ENCODE measurements around the gene SCN10A.

The SCN10A gene

DNA sequence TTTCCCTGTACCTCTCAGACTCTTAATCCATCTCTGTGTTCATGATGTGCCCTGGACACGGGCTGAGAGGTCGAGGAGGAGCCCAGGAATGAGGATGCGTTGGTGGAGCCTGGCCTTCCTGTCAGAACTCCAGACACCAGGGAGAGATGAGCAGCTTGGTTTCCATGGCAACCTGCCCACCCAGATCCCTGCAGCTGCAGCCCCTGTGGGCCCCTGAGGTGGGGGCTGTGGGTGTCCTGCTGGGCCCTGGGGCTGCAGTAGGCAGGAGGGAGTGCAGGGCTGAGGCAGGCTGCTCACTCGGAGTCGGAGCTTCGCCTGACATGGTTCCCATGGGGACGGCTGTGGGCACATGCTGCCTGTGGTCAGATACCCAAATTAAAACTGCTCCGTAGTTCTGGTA is 7.7 kb upstream of the SCN10A start:
- no peaks in the 10 kb centered on the region for H3K36me3 Mint-ChIP-seq (ENCODE audit: low read depth)
- H3K27me3 Mint-ChIP-seq = peaks cover 3% of the 10 kb centered on the region
- intact Hi-C loops (cut with micrococcal nuclease) = no loop called here
- H3K9me3 Mint-ChIP-seq = no peaks in the 10 kb centered on the region
- no peaks in the 10 kb centered on the region for H3K4me1 Mint-ChIP-seq (ENCODE audit: low read depth)
- H3K27ac Mint-ChIP-seq = no peak overlapping the region
- H3K4me3 Mint-ChIP-seq = no peak overlapping the region

DNA sequence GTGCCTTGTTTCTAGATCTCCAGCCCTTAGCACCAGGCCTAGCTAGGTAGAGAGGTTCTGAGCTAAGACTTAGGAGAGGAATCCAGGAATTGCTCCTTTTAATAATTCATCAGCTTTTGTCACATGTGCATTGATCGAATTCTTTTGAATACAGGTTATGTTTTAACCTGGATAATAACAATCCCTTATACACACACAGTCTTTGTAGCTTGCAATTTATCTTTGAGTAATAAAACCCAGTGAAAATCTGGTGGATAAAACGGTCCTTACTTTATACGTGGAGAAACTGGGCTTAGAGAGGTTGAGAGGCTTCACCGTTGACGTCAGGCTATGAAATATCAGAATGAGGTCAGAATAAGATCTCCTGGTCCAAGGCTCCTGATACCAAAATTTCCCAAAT is 7.2 kb upstream of the SCN10A start:
- Mint-ChIP-seq H3K27me3 (peaks cover 3% of the 10 kb centered on the region), H3K36me3 (ENCODE audit: low read depth) (no peaks in the 10 kb centered on the region), H3K4me1 (ENCODE audit: low read depth) (no peaks in the 10 kb centered on the region), H3K27ac (no peak overlapping the region), H3K4me3 (no peak overlapping the region), H3K9me3 (no peaks in the 10 kb centered on the region)
- intact Hi-C loops (cut with micrococcal nuclease) = no loop called here

DNA sequence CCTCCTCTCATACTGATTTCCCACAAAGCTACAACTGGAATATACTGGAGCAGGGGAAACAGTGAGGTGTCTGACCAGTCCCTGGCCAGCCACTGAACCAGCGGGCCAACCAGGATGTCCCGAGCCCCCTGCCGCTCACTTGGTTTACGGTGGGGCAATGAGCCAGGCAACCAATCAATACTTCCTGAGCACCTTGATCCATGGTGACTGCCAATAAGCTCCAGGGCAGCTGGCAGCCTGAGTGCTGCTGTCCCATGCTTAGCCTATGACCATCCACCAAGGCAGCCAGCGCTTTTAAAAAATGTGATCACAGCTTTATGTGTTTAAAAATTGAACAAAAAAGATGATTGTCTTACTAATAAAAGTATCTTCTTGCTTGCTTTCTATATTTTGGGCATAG is 4.2 kb downstream of the SCN10A start:
- Mint-ChIP-seq H3K4me3 (no peak overlapping the region), H3K27me3 (no peaks in the 10 kb centered on the region), H3K4me1 (ENCODE audit: low read depth) (no peaks in the 10 kb centered on the region), H3K9me3 (no peaks in the 10 kb centered on the region), H3K27ac (no peak overlapping the region), H3K36me3 (ENCODE audit: low read depth) (no peaks in the 10 kb centered on the region)
- intact Hi-C loops (cut with micrococcal nuclease) = no loop called here

DNA sequence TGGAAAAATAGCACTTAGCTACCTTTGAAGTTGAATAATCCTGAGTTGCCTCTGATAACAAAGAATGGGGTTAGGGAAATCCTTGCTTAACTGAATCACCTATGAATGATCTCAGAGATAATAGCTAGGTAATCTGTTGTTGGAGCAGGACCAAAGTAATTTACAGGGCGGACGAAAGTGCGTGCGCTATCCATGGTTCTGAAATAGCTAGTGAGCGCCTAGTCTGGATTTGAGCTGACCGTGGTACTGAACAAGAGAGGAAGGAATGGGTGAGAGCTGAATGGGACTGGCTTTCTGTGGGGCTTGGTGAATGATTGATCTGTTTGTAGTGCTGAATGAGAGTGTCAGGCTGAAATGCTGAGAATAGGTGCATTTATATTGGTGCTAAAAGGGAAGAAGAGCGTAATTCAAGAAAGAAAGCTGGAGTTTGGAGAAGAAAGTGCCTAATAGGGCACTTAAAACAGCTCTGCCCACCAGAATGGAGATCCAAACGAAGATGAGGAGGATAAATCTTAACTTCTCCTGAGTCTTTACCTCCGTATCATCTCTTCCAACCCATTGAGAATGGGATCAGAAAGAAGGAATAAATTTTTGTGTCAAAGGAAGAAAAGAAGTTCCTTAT is 10.1 kb downstream of the SCN10A start:
- intact Hi-C loops (cut with micrococcal nuclease) = no loop called here
- Mint-ChIP-seq H3K9me3 (no peaks in the 10 kb centered on the region), H3K4me3 (no peak overlapping the region), H3K36me3 (ENCODE audit: low read depth) (no peaks in the 10 kb centered on the region), H3K4me1 (ENCODE audit: low read depth) (no peaks in the 10 kb centered on the region), H3K27ac (no peak overlapping the region), H3K27me3 (no peaks in the 10 kb centered on the region)

DNA sequence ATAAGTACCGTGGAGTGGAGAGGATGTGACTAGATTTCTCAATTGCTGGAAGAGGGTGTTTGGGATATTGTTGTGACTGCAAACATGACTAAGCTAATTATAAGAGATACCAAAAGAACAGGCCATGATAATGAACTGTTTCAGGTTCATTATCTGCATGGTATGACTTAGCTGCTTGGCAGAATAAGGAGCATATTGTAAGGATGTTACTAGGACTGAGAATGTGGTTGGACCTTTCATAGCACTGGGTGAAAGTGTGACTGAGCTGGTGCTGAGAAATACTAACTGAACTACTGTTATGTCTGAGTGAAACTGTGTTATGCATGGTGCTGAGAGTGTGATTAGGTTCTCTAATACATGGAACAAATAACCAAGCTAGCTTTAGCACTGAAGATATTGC is 11.0 kb downstream of the SCN10A start:
- intact Hi-C loops (cut with micrococcal nuclease) = no loop called here
- H3K9me3 Mint-ChIP-seq = no peaks in the 10 kb centered on the region
- H3K27me3 Mint-ChIP-seq = no peaks in the 10 kb centered on the region
- H3K36me3 Mint-ChIP-seq (ENCODE audit: low read depth) = no peaks in the 10 kb centered on the region
- H3K4me3 Mint-ChIP-seq = no peak overlapping the region
- H3K4me1 Mint-ChIP-seq (ENCODE audit: low read depth) = no peaks in the 10 kb centered on the region
- no peak overlapping the region for H3K27ac Mint-ChIP-seq

DNA sequence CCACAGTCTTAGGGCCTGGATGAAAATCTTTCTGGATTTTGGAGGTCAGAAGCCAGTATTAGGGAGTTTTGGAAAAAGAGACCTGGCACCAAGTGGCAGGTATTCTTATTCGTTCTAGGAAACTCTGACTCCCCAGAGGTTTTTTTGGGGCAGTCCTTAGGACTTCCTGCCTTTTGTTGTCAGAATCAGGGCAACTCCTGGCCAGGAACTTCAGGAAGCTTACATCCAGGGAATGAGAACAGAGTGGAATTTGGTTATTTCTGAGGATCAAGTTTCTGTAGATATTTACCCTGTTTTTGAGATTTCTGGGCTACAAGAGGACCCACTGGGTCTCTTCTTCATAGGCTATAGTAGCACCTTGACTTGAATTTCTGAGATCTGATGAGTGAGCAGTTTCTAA is 15.5 kb downstream of the SCN10A start:
- Mint-ChIP-seq H3K27me3 (no peaks in the 10 kb centered on the region), H3K36me3 (ENCODE audit: low read depth) (no peaks in the 10 kb centered on the region), H3K4me1 (ENCODE audit: low read depth) (no peaks in the 10 kb centered on the region), H3K4me3 (no peak overlapping the region), H3K27ac (no peak overlapping the region), H3K9me3 (no peaks in the 10 kb centered on the region)
- intact Hi-C loops (cut with micrococcal nuclease) = no loop called here

DNA sequence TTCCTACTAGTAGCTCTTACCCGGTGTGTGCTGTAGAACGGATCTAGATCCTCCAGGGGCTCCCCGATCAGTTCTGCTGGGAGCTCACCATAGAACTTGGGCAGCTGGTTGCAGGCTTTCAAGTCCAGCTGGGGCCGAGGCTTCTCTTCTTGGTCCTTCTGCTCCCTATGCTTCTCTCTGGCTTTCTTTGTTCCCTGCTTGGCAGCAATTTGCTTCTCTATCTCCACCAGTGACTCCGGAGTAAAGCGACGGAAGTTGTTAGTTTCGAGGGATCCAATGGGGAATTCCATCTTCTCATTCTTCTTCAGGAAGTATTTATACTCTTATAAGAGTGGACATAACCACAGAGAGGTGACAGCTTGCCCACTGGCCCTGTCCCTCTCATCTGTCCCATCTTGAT is 22.3 kb downstream of the SCN10A start:
- Mint-ChIP-seq H3K4me1 (ENCODE audit: low read depth) (no peaks in the 10 kb centered on the region), H3K27me3 (peaks cover 2% of the 10 kb centered on the region), H3K27ac (no peak overlapping the region), H3K9me3 (no peaks in the 10 kb centered on the region), H3K36me3 (ENCODE audit: low read depth) (no peaks in the 10 kb centered on the region), H3K4me3 (no peak overlapping the region)
- intact Hi-C loops (cut with micrococcal nuclease) = no loop called here

DNA sequence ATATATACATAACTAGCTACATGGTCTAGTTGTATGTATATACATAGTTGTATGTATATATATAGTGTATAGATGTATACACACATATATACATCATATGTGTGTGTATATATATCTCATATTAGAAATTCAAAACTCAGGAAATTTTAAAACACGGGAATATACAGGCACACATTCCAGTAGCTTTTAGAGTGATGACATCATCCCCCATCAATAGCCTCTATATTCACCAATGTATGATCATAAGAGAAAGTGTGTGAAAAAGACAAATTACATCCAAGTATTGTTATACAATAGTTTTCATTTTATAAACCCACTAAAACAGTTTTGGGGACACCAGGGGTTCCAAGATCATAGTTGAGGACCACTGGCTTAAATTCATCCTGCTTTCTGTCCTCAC is 23.0 kb downstream of the SCN10A start:
- Mint-ChIP-seq H3K27me3 (peaks cover 2% of the 10 kb centered on the region), H3K36me3 (ENCODE audit: low read depth) (no peaks in the 10 kb centered on the region), H3K9me3 (no peaks in the 10 kb centered on the region), H3K4me1 (ENCODE audit: low read depth) (no peaks in the 10 kb centered on the region), H3K4me3 (no peak overlapping the region), H3K27ac (no peak overlapping the region)
- intact Hi-C loops (cut with micrococcal nuclease) = no loop called here

DNA sequence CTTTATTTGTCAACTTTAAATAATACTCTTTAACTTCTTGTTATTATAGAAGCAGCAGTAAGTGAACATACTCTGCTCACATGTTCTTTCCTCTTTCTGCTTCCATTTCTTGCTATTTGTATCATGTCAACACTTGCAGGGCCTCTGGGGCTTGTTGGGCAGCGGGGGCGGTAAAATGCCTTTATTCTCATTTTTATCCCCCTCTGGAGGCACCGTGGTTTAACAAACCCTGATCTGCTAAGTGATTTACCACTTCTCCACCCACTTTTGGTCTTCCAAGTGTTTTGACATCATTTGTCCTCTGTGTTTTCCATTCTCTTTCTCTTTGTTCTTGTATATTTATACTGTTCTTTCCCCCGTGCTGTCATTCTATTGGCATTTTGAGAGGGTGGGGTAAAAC is 33.9 kb downstream of the SCN10A start:
- intact Hi-C loops (cut with micrococcal nuclease) = no loop called here
- Mint-ChIP-seq H3K9me3 (no peaks in the 10 kb centered on the region), H3K4me3 (no peak overlapping the region), H3K27me3 (no peaks in the 10 kb centered on the region), H3K4me1 (ENCODE audit: low read depth) (no peaks in the 10 kb centered on the region), H3K36me3 (ENCODE audit: low read depth) (no peaks in the 10 kb centered on the region), H3K27ac (no peak overlapping the region)

DNA sequence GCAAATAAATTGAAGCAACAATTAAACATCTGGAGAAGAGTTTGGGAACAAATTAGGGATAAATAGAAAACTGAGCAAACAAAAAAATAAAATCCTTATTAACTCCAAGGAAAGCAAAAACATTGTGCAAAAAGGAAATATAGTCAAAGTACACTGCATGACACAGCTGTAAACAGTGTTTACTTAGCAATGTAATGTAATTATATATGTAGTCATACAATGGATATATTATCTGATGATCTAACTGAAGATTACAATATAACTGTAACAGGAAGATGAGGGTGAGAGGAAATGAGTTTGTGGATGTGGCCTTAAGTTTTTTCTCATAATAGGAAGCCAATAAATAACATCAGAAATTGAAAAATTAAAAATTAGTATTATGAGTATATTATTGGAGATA is 42.5 kb downstream of the SCN10A start:
- intact Hi-C loops (cut with micrococcal nuclease) = no loop called here
- H3K36me3 Mint-ChIP-seq (ENCODE audit: low read depth) = no peaks in the 10 kb centered on the region

DNA sequence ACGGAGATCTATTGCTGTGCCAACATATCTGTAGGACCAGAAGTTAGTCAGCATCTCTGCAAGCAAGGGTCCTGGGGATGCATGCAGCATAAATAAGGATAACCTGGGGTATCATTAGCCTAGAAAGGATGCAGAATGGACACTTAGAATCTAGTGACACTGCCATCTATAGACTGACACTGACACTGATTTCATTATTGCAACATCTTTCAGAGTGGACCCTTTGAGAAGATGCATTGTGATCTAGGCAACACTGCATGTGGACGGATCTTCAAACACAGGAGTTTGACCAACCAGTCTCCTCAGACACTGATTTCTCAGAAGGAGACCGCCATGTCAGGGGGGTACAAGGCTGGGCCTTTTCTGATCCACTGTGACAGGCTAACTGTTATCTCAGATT is 52.4 kb downstream of the SCN10A start:
- H3K27me3 Mint-ChIP-seq = no peaks in the 10 kb centered on the region
- no peak overlapping the region for H3K4me3 Mint-ChIP-seq
- intact Hi-C loops (cut with micrococcal nuclease) = no loop called here
- peaks cover 17% of the 10 kb centered on the region for H3K9me3 Mint-ChIP-seq
- no peaks in the 10 kb centered on the region for H3K36me3 Mint-ChIP-seq (ENCODE audit: low read depth)
- no peak overlapping the region for H3K27ac Mint-ChIP-seq
- H3K4me1 Mint-ChIP-seq (ENCODE audit: low read depth) = no peaks in the 10 kb centered on the region

More for the DNA sequence above, 42.5 kb downstream of the SCN10A start:
- H3K9me3 Mint-ChIP-seq = peaks cover 25% of the 10 kb centered on the region
- H3K27me3 Mint-ChIP-seq = no peaks in the 10 kb centered on the region
- no peak overlapping the region for H3K27ac Mint-ChIP-seq
- no peaks in the 10 kb centered on the region for H3K4me1 Mint-ChIP-seq (ENCODE audit: low read depth)
- no peak overlapping the region for H3K4me3 Mint-ChIP-seq

DNA sequence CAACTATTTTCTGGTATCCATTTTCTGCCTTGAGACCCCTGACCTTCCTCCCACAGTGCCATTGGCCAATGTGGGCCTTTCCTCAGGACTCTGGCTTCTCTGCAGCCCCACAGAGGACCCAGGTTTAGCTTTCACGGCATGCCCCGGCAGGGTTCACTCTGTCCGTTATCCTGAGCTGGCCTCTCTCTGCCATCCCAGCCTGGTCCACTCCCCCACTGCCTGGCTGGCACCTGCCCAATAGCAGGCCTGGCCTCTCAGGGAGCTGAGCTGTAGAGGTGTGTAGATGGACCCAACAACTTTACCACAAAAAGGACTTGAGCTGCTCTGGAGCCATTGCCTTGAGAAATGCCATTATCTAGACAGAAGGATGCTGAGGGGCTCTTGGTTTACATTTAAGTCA is 57.5 kb downstream of the SCN10A start:
- Mint-ChIP-seq H3K4me1 (ENCODE audit: low read depth) (no peaks in the 10 kb centered on the region), H3K4me3 (no peak overlapping the region), H3K27ac (no peak overlapping the region), H3K27me3 (no peaks in the 10 kb centered on the region), H3K36me3 (ENCODE audit: low read depth) (no peaks in the 10 kb centered on the region), H3K9me3 (no peaks in the 10 kb centered on the region)
- intact Hi-C loops (cut with micrococcal nuclease) = no loop called here

DNA sequence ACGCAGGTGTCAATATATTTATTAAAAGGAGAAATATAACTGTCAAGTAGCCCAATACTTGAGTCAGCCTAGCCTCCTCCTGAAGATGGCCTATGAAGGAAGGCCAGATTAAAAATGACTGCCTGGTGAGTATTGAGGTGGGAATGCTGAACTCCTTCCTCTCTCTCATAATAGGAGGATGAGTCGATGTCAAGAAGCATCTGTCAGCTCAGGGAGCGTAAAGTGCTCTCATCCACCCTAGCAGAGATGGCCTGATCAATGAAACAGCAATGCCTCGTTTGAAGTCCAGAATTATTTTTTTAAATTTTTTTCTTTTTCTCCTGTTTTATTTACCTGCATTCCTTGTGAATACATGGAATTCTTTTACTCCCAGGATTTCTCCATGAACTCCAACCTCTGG is 58.3 kb downstream of the SCN10A start:
- Mint-ChIP-seq H3K27me3 (no peaks in the 10 kb centered on the region), H3K27ac (no peak overlapping the region), H3K4me3 (no peak overlapping the region), H3K36me3 (ENCODE audit: low read depth) (no peaks in the 10 kb centered on the region), H3K4me1 (ENCODE audit: low read depth) (no peaks in the 10 kb centered on the region), H3K9me3 (no peaks in the 10 kb centered on the region)
- intact Hi-C loops (cut with micrococcal nuclease) = no loop called here

DNA sequence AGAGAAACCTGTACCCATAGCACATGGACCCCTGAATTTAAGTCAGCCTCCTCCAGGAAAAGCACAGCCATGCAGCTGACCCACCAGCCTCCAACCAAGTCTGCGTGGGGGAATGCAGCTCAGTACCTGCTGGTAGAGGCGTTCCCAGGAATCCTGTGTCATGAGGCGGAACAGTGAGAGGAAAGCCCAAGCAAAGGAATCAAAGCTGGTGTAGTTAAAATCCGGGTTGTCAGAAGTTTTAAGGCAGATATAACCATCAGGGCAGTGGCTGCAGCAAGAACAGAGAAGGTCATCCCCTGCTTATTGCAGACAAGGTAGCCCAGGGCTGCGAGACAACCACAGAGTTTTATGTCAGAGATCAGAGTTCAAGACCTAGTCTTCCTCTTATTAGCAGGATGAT is 59.1 kb downstream of the SCN10A start:
- no peak overlapping the region for H3K4me3 Mint-ChIP-seq
- no peaks in the 10 kb centered on the region for H3K4me1 Mint-ChIP-seq (ENCODE audit: low read depth)
- no peaks in the 10 kb centered on the region for H3K9me3 Mint-ChIP-seq
- H3K27me3 Mint-ChIP-seq = no peaks in the 10 kb centered on the region
- intact Hi-C loops (cut with micrococcal nuclease) = no loop called here
- H3K27ac Mint-ChIP-seq = no peak overlapping the region
- H3K36me3 Mint-ChIP-seq (ENCODE audit: low read depth) = no peaks in the 10 kb centered on the region

DNA sequence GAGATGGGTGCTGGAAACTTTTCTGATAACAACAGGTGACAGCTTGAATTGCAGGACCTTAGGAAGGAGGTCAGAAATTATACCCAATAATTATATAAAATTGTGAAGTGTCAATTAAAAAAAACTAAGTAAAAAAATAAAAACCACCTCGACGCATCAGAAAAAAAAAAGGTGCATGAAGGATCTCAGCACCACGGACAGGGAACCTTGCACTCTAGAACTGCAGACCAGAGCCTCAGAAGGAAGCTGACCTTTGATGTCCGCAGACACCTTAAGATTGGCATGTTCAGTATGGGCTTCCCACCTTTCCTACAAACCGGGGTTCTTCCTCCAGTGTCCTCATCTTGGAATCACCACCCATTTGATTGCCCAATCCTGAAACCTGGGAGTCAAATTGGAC is 60.9 kb downstream of the SCN10A start:
- no peaks in the 10 kb centered on the region for H3K9me3 Mint-ChIP-seq
- no peaks in the 10 kb centered on the region for H3K27me3 Mint-ChIP-seq
- no peaks in the 10 kb centered on the region for H3K4me1 Mint-ChIP-seq (ENCODE audit: low read depth)
- no peaks in the 10 kb centered on the region for H3K36me3 Mint-ChIP-seq (ENCODE audit: low read depth)
- no peak overlapping the region for H3K27ac Mint-ChIP-seq
- intact Hi-C loops (cut with micrococcal nuclease) = no loop called here
- H3K4me3 Mint-ChIP-seq = no peak overlapping the region

Measured in dendritic cell treated with granulocyte-macrophage colony-stimulating factor and Interleukin-4, amounts not matched to agents 40 ng/mL and 50 ng/mL, for 4 days (primary cell).